Neuronal stem cell (in vitro differentiated cells): ENCODE data around the gene TANGO6.

Experiments used
- DNase-seq: peaks from one replicate; pipeline ENCODE4 v3.0.0-alpha.2; 2013; ENCODE audit warnings: low spot score
- H2AFZ ChIP-seq: one replicate; pipeline ENCODE4 v1.6.1; 2013; ENCODE audit warnings: mild to moderate bottlenecking, low read length, inconsistent platforms
- H2AK5ac ChIP-seq: 2 replicates; pipeline ENCODE4 v1.6.1; 2013; ENCODE audit warnings: low read depth, mild to moderate bottlenecking, inconsistent platforms, low read length, moderate library complexity, mixed read lengths
- H2BK120ac ChIP-seq: 2 replicates; pipeline ENCODE4 v1.6.1; 2013; ENCODE audit warnings: low read depth, mild to moderate bottlenecking, inconsistent platforms, low read length, moderate library complexity, mixed read lengths
- H2BK12ac ChIP-seq: one replicate; pipeline ENCODE4 v1.6.1; 2013; ENCODE audit warnings: low read length, inconsistent platforms
- H2BK15ac ChIP-seq: 2 replicates; pipeline ENCODE4 v1.6.1; 2013; ENCODE audit warnings: mild to moderate bottlenecking, low read length, inconsistent platforms, mixed read lengths
- H2BK5ac ChIP-seq: one replicate; pipeline ENCODE4 v1.6.1; 2013; ENCODE audit warnings: inconsistent platforms, mild to moderate bottlenecking, low read length, moderate library complexity
- H3K14ac ChIP-seq: one replicate; pipeline ENCODE4 v1.6.1; 2013; ENCODE audit warnings: low read length, inconsistent platforms
- H3K18ac ChIP-seq: 2 replicates; pipeline ENCODE4 v1.6.1; 2013; ENCODE audit warnings: low read length, inconsistent platforms
- H3K23ac ChIP-seq: 2 replicates; pipeline ENCODE4 v1.6.1; 2013; ENCODE audit warnings: low read depth, mild to moderate bottlenecking, mixed read lengths, low read length, inconsistent platforms; ENCODE audit not compliant: poor library complexity
- H3K27ac ChIP-seq: replicated peaks from 3 replicates; pipeline ENCODE4 v1.5.1; 2013; ENCODE audit warnings: low read length, inconsistent platforms
- H3K27me3 ChIP-seq, 3 experiments: 2 replicates each; pipeline ENCODE4 v1.6.1; 2013; ENCODE audit warnings: low read length in 3 of 3, mild to moderate bottlenecking in 2 of 3, inconsistent platforms in 1 of 3, low read depth in 1 of 3, mixed read lengths in 1 of 3, moderate library complexity in 1 of 3; ENCODE audit not compliant: control insufficient read depth in 3 of 3, insufficient read depth in 3 of 3
- H3K36me3 ChIP-seq, 2 donors: replicated peaks in 1 of 2; 2 replicates each; pipeline ENCODE4 v1.6.1; 2013; ENCODE audit warnings: low read length in 2 of 2; ENCODE audit not compliant: control insufficient read depth in 2 of 2, insufficient read depth in 2 of 2
- H3K4ac ChIP-seq: 2 replicates; pipeline ENCODE4 v1.6.1; 2013; ENCODE audit warnings: inconsistent platforms, mild to moderate bottlenecking, low read length, moderate library complexity
- H3K4me1 ChIP-seq, 2 donors: 1 replicate in 1 of 2; 2 replicates in 1 of 2; pipeline ENCODE4 v1.6.1; 2013; ENCODE audit warnings: low read length in 2 of 2, low read depth in 1 of 2; ENCODE audit not compliant: control insufficient read depth in 2 of 2, insufficient read depth in 1 of 2
- H3K4me2 ChIP-seq: one replicate; pipeline ENCODE4 v1.6.1; 2013; ENCODE audit warnings: mild to moderate bottlenecking, low read length, inconsistent platforms; ENCODE audit not compliant: insufficient read depth, poor library complexity, severe bottlenecking
- H3K4me3 ChIP-seq, 2 donors: 2 replicates each; pipeline ENCODE4 v1.5.1; 2013; ENCODE audit warnings: low read length in 2 of 2, mild to moderate bottlenecking in 2 of 2, inconsistent platforms in 1 of 2, moderate library complexity in 1 of 2
- H3K79me1 ChIP-seq: one replicate; pipeline ENCODE4 v1.6.1; 2013; ENCODE audit warnings: low read depth, mild to moderate bottlenecking, inconsistent platforms, low read length, moderate library complexity
- H3K9ac ChIP-seq: one replicate; pipeline ENCODE4 v1.6.1; 2013; ENCODE audit warnings: mild to moderate bottlenecking, low read depth, low read length, inconsistent platforms; ENCODE audit not compliant: poor library complexity
- H3K9me3 ChIP-seq, 2 donors: replicated peaks in 1 of 2; 2 replicates each; pipeline versions ENCODE3 to v1.6.1; 2013; ENCODE audit warnings: low read length in 2 of 2, mild to moderate bottlenecking in 2 of 2, inconsistent platforms in 1 of 2, low read depth in 1 of 2, mixed read lengths in 1 of 2, moderate library complexity in 1 of 2; ENCODE audit not compliant: control insufficient read depth in 2 of 2, insufficient read depth in 1 of 2
- H4K8ac ChIP-seq: one replicate; pipeline ENCODE4 v1.6.1; 2013; ENCODE audit warnings: low read depth, mild to moderate bottlenecking, inconsistent platforms, low read length, moderate library complexity
- H4K91ac ChIP-seq: one replicate; pipeline ENCODE4 v1.6.1; 2013; ENCODE audit warnings: low read length, low read depth, mild to moderate bottlenecking, inconsistent platforms; ENCODE audit not compliant: poor library complexity
- WGBS, 2 donors: extraction: QIAGEN DNeasy Blood & Tissue Kit; methylation state at CpG; one replicate each; pipeline ENCODE4 v1.1.7; 2013; ENCODE audit warnings: missing lambda C conversion rate in 2 of 2, mixed read lengths in 1 of 2; ENCODE audit not compliant: insufficient read length in 2 of 2, insufficient replicate concordance in 1 of 2; ENCODE audit errors: extremely low coverage in 2 of 2; 5-methylcytosine and 5-hydroxymethylcytosine counted together

Gene TANGO6

GRCh38 chr16:68984467-68984866, 141.1 kb downstream of the TANGO6 start:
- Histone ChIP-seq H3K9me3 (no peaks in the 10 kb centered on the region), H4K8ac (no peak overlapping the region), H2AK5ac (no peak overlapping the region), H3K9ac (no peak overlapping the region), H2BK12ac (no peak overlapping the region), H3K4me3 (no peak overlapping the region), H2BK5ac (no peak overlapping the region), H3K18ac (no peak overlapping the region), H2AFZ (no peak overlapping the region), H3K27me3 (no peaks in the 10 kb centered on the region), H3K14ac (no peak overlapping the region), H2BK15ac (no peak overlapping the region), H3K23ac (no peak overlapping the region), H3K27ac (no peak overlapping the region), H3K79me1 (no peaks in the 10 kb centered on the region), H2BK120ac (no peak overlapping the region), H3K36me3 (no peaks in the 10 kb centered on the region), H3K4ac (no peak overlapping the region), H4K91ac (no peak overlapping the region), H3K4me2 (no peak overlapping the region), H3K4me1 (peaks cover 3 to 5% of the 10 kb centered on the region in 2 donors)
- no peak for DNase-seq
- WGBS, 2 donors: no CpG with 5 or more reads among the region's 1 CpG

- Histone ChIP-seq H2BK120ac (no peak overlapping the region), H3K27me3 (no peaks in the 10 kb centered on the region), H3K4me1 (peaks cover 3 to 5% of the 10 kb centered on the region in 2 donors), H2BK15ac (no peak overlapping the region), H3K9ac (no peak overlapping the region), H3K4me2 (no peak overlapping the region), H2AFZ (no peak overlapping the region), H4K91ac (no peak overlapping the region), H3K36me3 (no peaks in the 10 kb centered on the region), H4K8ac (no peak overlapping the region), H2BK12ac (no peak overlapping the region), H2BK5ac (no peak overlapping the region), H3K4ac (no peak overlapping the region), H3K9me3 (no peaks in the 10 kb centered on the region), H3K18ac (no peak overlapping the region), H3K14ac (no peak overlapping the region), H2AK5ac (no peak overlapping the region), H3K4me3 (no peak overlapping the region), H3K23ac (no peak overlapping the region), H3K27ac (no peak overlapping the region), H3K79me1 (no peaks in the 10 kb centered on the region)
- no CpG with 5 or more reads among the region's 5 CpGs for WGBS, 2 donors
- DNase-seq: no peak
Measured at GRCh38 chr16:68985268-68985667, 141.9 kb downstream of the TANGO6 start.

DNA sequence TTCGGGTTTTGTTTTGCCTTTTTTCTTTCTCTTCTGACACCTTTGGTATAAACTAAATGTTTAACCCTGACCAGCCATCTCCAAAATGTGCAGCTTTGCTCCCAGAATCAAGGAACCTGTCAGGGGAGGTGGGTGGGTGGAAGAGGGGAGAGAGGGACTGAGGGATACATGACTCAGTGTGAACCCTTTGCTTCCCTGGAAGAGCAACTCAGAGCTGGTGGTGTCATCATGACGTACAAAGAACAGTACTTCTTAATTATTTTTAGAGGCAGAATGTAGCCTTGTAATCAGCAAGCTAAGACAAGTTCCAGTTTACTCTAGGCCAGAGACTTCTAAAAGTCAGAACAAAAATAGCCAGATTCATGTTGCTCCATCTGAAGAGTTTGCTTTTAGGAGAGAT, 142.5 kb downstream of the TANGO6 start:
- Histone ChIP-seq H3K9me3 (no peaks in the 10 kb centered on the region), H3K18ac (no peak overlapping the region), H3K79me1 (no peaks in the 10 kb centered on the region), H2BK15ac (no peak overlapping the region), H3K36me3 (no peaks in the 10 kb centered on the region), H2BK12ac (no peak overlapping the region), H3K4me2 (no peak overlapping the region), H3K4ac (no peak overlapping the region), H3K27ac (no peak overlapping the region), H3K9ac (no peak overlapping the region), H3K23ac (no peak overlapping the region), H3K4me1 (peaks cover 3 to 5% of the 10 kb centered on the region in 2 donors), H4K91ac (no peak overlapping the region), H3K14ac (no peak overlapping the region), H2AK5ac (no peak overlapping the region), H2AFZ (no peak overlapping the region), H4K8ac (no peak overlapping the region), H2BK5ac (no peak overlapping the region), H3K4me3 (no peak overlapping the region), H3K27me3 (no peaks in the 10 kb centered on the region), H2BK120ac (no peak overlapping the region)
- WGBS, 2 donors: no CpG with 5 or more reads among the region's 2 CpGs
- DNase-seq: no peak

- no peak overlapping the region for H4K91ac ChIP-seq
- no peak overlapping the region for H2BK120ac ChIP-seq
- H3K27ac ChIP-seq: no peak overlapping the region
- no CpG with 5 or more reads among the region's 4 CpGs for WGBS, 2 donors
- H2BK15ac ChIP-seq: no peak overlapping the region
- H3K4me1 ChIP-seq: peaks cover 3 to 5% of the 10 kb centered on the region in 2 donors
- no peak overlapping the region for H3K18ac ChIP-seq
- H4K8ac ChIP-seq: no peak overlapping the region
- no peak for DNase-seq
- H3K36me3 ChIP-seq: no peaks in the 10 kb centered on the region
- H3K4ac ChIP-seq: no peak overlapping the region
- H2BK5ac ChIP-seq: no peak overlapping the region
- H3K14ac ChIP-seq: no peak overlapping the region
- H3K9me3 ChIP-seq: no peaks in the 10 kb centered on the region
- no peak overlapping the region for H3K4me3 ChIP-seq
- no peak overlapping the region for H3K9ac ChIP-seq
- H2BK12ac ChIP-seq: no peak overlapping the region
- no peak overlapping the region for H3K23ac ChIP-seq
- no peak overlapping the region for H3K4me2 ChIP-seq
- H3K79me1 ChIP-seq: no peaks in the 10 kb centered on the region
- H3K27me3 ChIP-seq: no peaks in the 10 kb centered on the region
- H2AK5ac ChIP-seq: no peak overlapping the region
- H2AFZ ChIP-seq: peak overlapping the region; percentile 64
Measured at GRCh38 chr16:68987734-68988457, 144.6 kb downstream of the TANGO6 start.
